ENCODE results near the gene UTS2.

UTS2 gene

GRCh38 chr1:7824701-7825100 is 28.2 kb downstream of the UTS2 start:
- H3K27me3 ChIP-seq (ENCODE audit: control insufficient read depth in 5 of 5, insufficient read depth in 4 of 5, low read length in 5 of 5) = no peaks in the 10 kb centered on the region
- no peak overlapping the region for H3K27ac ChIP-seq (ENCODE audit: low read depth, low read length)
- peaks cover 61 to 96% (median 87%) of the 10 kb centered on the region in 5 donors for H3K36me3 ChIP-seq (ENCODE audit: control insufficient read depth in 5 of 5, insufficient read depth in 5 of 5, low read length in 5 of 5)
- no peaks in the 10 kb centered on the region for H3K9me3 ChIP-seq (ENCODE audit: control insufficient read depth in 5 of 5, low read length in 5 of 5)
- H3K4me3 ChIP-seq (ENCODE audit: low read depth in 1 of 5, low read length in 5 of 5) = no peak overlapping the region
- H3K4me1 ChIP-seq (ENCODE audit: control insufficient read depth in 5 of 5, insufficient read depth in 5 of 5, low read length in 5 of 5) = no peaks in the 10 kb centered on the region
- H3K9ac ChIP-seq (ENCODE audit: low read length in 5 of 5) = no peak overlapping the region

- no peaks in the 10 kb centered on the region for H3K9me3 ChIP-seq (ENCODE audit: control insufficient read depth in 5 of 5, low read length in 5 of 5)
- no peaks in the 10 kb centered on the region for H3K27me3 ChIP-seq (ENCODE audit: control insufficient read depth in 5 of 5, insufficient read depth in 4 of 5, low read length in 5 of 5)
- no peaks in the 10 kb centered on the region for H3K4me1 ChIP-seq (ENCODE audit: control insufficient read depth in 5 of 5, insufficient read depth in 5 of 5, low read length in 5 of 5)
- H3K9ac ChIP-seq (ENCODE audit: low read length in 5 of 5) = no peak overlapping the region
- H3K36me3 ChIP-seq (ENCODE audit: control insufficient read depth in 5 of 5, insufficient read depth in 5 of 5, low read length in 5 of 5) = peaks cover 68 to 92% (median 78%) of the 10 kb centered on the region in 5 donors
- H3K4me3 ChIP-seq (ENCODE audit: low read depth in 1 of 5, low read length in 5 of 5) = no peak overlapping the region
- no peak overlapping the region for H3K27ac ChIP-seq (ENCODE audit: low read depth, low read length)
Observed at GRCh38 chr1:7821282-7821681, 31.6 kb downstream of the UTS2 start.

GRCh38 chr1:7813677-7814373 is 39.0 kb downstream of the UTS2 start:
- no peaks in the 10 kb centered on the region for H3K27me3 ChIP-seq (ENCODE audit: control insufficient read depth in 5 of 5, insufficient read depth in 4 of 5, low read length in 5 of 5)
- H3K9ac ChIP-seq (ENCODE audit: low read length in 5 of 5) = no peak overlapping the region
- no peak overlapping the region for H3K27ac ChIP-seq (ENCODE audit: low read depth, low read length)
- peaks cover 0 to 13% (median 11%) of the 10 kb centered on the region in 5 donors for H3K9me3 ChIP-seq (ENCODE audit: control insufficient read depth in 5 of 5, low read length in 5 of 5)
- H3K4me3 ChIP-seq (ENCODE audit: low read depth in 1 of 5, low read length in 5 of 5) = no peak overlapping the region
- no peaks in the 10 kb centered on the region for H3K4me1 ChIP-seq (ENCODE audit: control insufficient read depth in 5 of 5, insufficient read depth in 5 of 5, low read length in 5 of 5)
- H3K36me3 ChIP-seq (ENCODE audit: control insufficient read depth in 5 of 5, insufficient read depth in 5 of 5, low read length in 5 of 5) = peaks cover 64 to 78% (median 67%) of the 10 kb centered on the region in 5 donors

GRCh38 chr1:7811476-7811875 is 41.4 kb downstream of the UTS2 start:
- Histone ChIP-seq H3K9ac (ENCODE audit: low read length in 5 of 5) (no peak overlapping the region), H3K36me3 (ENCODE audit: control insufficient read depth in 5 of 5, insufficient read depth in 5 of 5, low read length in 5 of 5) (peaks cover 55 to 72% (median 67%) of the 10 kb centered on the region in 5 donors), H3K4me3 (ENCODE audit: low read depth in 1 of 5, low read length in 5 of 5) (no peak overlapping the region), H3K27ac (ENCODE audit: low read depth, low read length) (no peak overlapping the region), H3K4me1 (ENCODE audit: control insufficient read depth in 5 of 5, insufficient read depth in 5 of 5, low read length in 5 of 5) (no peaks in the 10 kb centered on the region), H3K9me3 (ENCODE audit: control insufficient read depth in 5 of 5, low read length in 5 of 5) (peaks cover 0 to 13% (median 11%) of the 10 kb centered on the region in 5 donors), H3K27me3 (ENCODE audit: control insufficient read depth in 5 of 5, insufficient read depth in 4 of 5, low read length in 5 of 5) (no peaks in the 10 kb centered on the region)

- Histone ChIP-seq H3K9ac (ENCODE audit: low read length in 5 of 5) (no peak overlapping the region), H3K4me3 (ENCODE audit: low read depth in 1 of 5, low read length in 5 of 5) (no peak overlapping the region), H3K27me3 (ENCODE audit: control insufficient read depth in 5 of 5, insufficient read depth in 4 of 5, low read length in 5 of 5) (no peaks in the 10 kb centered on the region), H3K9me3 (ENCODE audit: control insufficient read depth in 5 of 5, low read length in 5 of 5) (peaks cover 0 to 13% (median 11%) of the 10 kb centered on the region in 5 donors), H3K4me1 (ENCODE audit: control insufficient read depth in 5 of 5, insufficient read depth in 5 of 5, low read length in 5 of 5) (no peaks in the 10 kb centered on the region), H3K36me3 (ENCODE audit: control insufficient read depth in 5 of 5, insufficient read depth in 5 of 5, low read length in 5 of 5) (peaks cover 59 to 82% (median 78%) of the 10 kb centered on the region in 5 donors), H3K27ac (ENCODE audit: low read depth, low read length) (no peak overlapping the region)
Observed at GRCh38 chr1:7810395-7810794, 42.5 kb downstream of the UTS2 start.

- no peaks in the 10 kb centered on the region for H3K27me3 ChIP-seq (ENCODE audit: control insufficient read depth in 5 of 5, insufficient read depth in 4 of 5, low read length in 5 of 5)
- no peaks in the 10 kb centered on the region for H3K4me1 ChIP-seq (ENCODE audit: control insufficient read depth in 5 of 5, insufficient read depth in 5 of 5, low read length in 5 of 5)
- no peak overlapping the region for H3K27ac ChIP-seq (ENCODE audit: low read depth, low read length)
- H3K9ac ChIP-seq (ENCODE audit: low read length in 5 of 5) = no peak overlapping the region
- H3K4me3 ChIP-seq (ENCODE audit: low read depth in 1 of 5, low read length in 5 of 5) = no peak overlapping the region
- H3K9me3 ChIP-seq (ENCODE audit: control insufficient read depth in 5 of 5, low read length in 5 of 5) = peaks cover 0 to 13% (median 11%) of the 10 kb centered on the region in 5 donors
- peaks cover 59 to 85% (median 84%) of the 10 kb centered on the region in 5 donors for H3K36me3 ChIP-seq (ENCODE audit: control insufficient read depth in 5 of 5, insufficient read depth in 5 of 5, low read length in 5 of 5)
Observed at GRCh38 chr1:7809742-7810141, 43.1 kb downstream of the UTS2 start.

DNA sequence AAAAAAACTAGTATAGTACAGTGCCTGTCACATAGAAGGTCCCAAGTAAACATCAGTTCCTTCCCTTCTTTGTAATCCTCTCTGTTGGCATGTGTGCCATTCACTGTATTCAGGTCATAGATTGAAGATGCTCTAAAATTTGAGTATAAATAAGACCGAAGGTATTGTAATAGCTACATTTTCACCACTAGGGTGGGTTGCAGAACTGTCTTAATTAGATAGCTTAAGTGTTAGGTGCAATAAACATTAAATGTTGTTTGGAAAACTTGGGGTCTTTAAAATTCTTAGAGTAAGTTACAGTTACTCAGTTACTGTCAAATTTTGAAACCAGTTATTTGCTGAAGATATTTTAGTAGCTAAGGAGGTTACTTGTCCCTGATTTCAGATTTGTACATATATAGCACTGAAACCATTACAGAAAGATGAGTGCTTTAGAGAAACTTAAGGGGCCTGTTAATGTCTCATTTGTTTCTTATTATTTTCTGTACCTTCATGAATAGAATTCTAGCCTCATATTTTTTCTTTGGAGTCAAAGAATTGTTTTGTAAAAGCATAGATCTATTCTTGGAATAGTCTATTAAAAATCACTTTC is 44.5 kb downstream of the UTS2 start:
- Histone ChIP-seq H3K27me3 (ENCODE audit: control insufficient read depth in 5 of 5, insufficient read depth in 4 of 5, low read length in 5 of 5) (no peaks in the 10 kb centered on the region), H3K27ac (ENCODE audit: low read depth, low read length) (no peak overlapping the region), H3K9me3 (ENCODE audit: control insufficient read depth in 5 of 5, low read length in 5 of 5) (peaks cover 0 to 4% (median 4%) of the 10 kb centered on the region in 5 donors), H3K4me1 (ENCODE audit: control insufficient read depth in 5 of 5, insufficient read depth in 5 of 5, low read length in 5 of 5) (no peaks in the 10 kb centered on the region), H3K4me3 (ENCODE audit: low read depth in 1 of 5, low read length in 5 of 5) (no peak overlapping the region), H3K9ac (ENCODE audit: low read length in 5 of 5) (no peak overlapping the region), H3K36me3 (ENCODE audit: control insufficient read depth in 5 of 5, insufficient read depth in 5 of 5, low read length in 5 of 5) (peaks cover 57 to 88% (median 88%) of the 10 kb centered on the region in 5 donors)

GRCh38 chr1:7805460-7805859 is 47.4 kb downstream of the UTS2 start:
- Histone ChIP-seq H3K4me1 (ENCODE audit: control insufficient read depth in 5 of 5, insufficient read depth in 5 of 5, low read length in 5 of 5) (no peaks in the 10 kb centered on the region), H3K9me3 (ENCODE audit: control insufficient read depth in 5 of 5, low read length in 5 of 5) (no peaks in the 10 kb centered on the region), H3K36me3 (ENCODE audit: control insufficient read depth in 5 of 5, insufficient read depth in 5 of 5, low read length in 5 of 5) (peaks cover 50 to 89% (median 86%) of the 10 kb centered on the region in 5 donors), H3K27ac (ENCODE audit: low read depth, low read length) (no peak overlapping the region), H3K9ac (ENCODE audit: low read length in 5 of 5) (no peak overlapping the region), H3K27me3 (ENCODE audit: control insufficient read depth in 5 of 5, insufficient read depth in 4 of 5, low read length in 5 of 5) (no peaks in the 10 kb centered on the region), H3K4me3 (ENCODE audit: low read depth in 1 of 5, low read length in 5 of 5) (no peak overlapping the region)
